ENCODE data around the gene CFAP74. TPM values are rescaled to one million over a fixed set of nuclear protein-coding genes. Genes with fewer than 3 reads are reported as not detected.

The CFAP74 gene
- total RNA-seq, 2 donors from 2014 or later: not detected

- TF ChIP-seq, protein P1, sequence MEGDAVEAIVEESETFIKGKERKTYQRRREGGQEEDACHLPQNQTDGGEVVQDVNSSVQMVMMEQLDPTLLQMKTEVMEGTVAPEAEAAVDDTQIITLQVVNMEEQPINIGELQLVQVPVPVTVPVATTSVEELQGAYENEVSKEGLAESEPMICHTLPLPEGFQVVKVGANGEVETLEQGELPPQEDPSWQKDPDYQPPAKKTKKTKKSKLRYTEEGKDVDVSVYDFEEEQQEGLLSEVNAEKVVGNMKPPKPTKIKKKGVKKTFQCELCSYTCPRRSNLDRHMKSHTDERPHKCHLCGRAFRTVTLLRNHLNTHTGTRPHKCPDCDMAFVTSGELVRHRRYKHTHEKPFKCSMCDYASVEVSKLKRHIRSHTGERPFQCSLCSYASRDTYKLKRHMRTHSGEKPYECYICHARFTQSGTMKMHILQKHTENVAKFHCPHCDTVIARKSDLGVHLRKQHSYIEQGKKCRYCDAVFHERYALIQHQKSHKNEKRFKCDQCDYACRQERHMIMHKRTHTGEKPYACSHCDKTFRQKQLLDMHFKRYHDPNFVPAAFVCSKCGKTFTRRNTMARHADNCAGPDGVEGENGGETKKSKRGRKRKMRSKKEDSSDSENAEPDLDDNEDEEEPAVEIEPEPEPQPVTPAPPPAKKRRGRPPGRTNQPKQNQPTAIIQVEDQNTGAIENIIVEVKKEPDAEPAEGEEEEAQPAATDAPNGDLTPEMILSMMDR (IDR thresholded peaks at IDR 0.05): no peak
- Histone ChIP-seq H3K4me3 (no peak overlapping the region), H3K27ac (no peak overlapping the region), H3K27me3 (no peaks in the 10 kb centered on the region), H3K36me3 (no peaks in the 10 kb centered on the region), H3K4me1 (no peaks in the 10 kb centered on the region), H3K9me3 (no peaks in the 10 kb centered on the region)
- no peak for DNase-seq (ENCODE audit: low spot score)
Observed at GRCh38 chr1:1969505-1969900, 34.1 kb downstream of the CFAP74 start.

GRCh38 chr1:1968767-1969504 lies 34.6 kb downstream of the CFAP74 start:
- Histone ChIP-seq H3K4me3 (no peak overlapping the region), H3K9me3 (no peaks in the 10 kb centered on the region), H3K27ac (no peak overlapping the region), H3K27me3 (no peaks in the 10 kb centered on the region), H3K36me3 (no peaks in the 10 kb centered on the region), H3K4me1 (no peaks in the 10 kb centered on the region)
- no peak for DNase-seq (ENCODE audit: low spot score)
- TF ChIP-seq, protein P1 (IDR thresholded peaks at IDR 0.05): no peak

GRCh38 chr1:1967879-1968278 lies 35.7 kb downstream of the CFAP74 start:
- DNase-seq (ENCODE audit: low spot score): no peak
- Histone ChIP-seq H3K27ac (no peak overlapping the region), H3K9me3 (no peaks in the 10 kb centered on the region), H3K4me3 (no peak overlapping the region), H3K36me3 (no peaks in the 10 kb centered on the region), H3K4me1 (no peaks in the 10 kb centered on the region), H3K27me3 (no peaks in the 10 kb centered on the region)
- TF ChIP-seq, protein P1 (IDR thresholded peaks at IDR 0.05): no peak

- no peak for DNase-seq (ENCODE audit: low spot score)
- no peaks in the 10 kb centered on the region for H3K9me3 ChIP-seq
- no peaks in the 10 kb centered on the region for H3K36me3 ChIP-seq
- TF ChIP-seq, protein P1 (IDR thresholded peaks at IDR 0.05): no peak
- no peaks in the 10 kb centered on the region for H3K27me3 ChIP-seq
- H3K4me1 ChIP-seq: no peaks in the 10 kb centered on the region
- H3K4me3 ChIP-seq: no peak overlapping the region
- no peak overlapping the region for H3K27ac ChIP-seq
Observed at GRCh38 chr1:1967151-1967550, 36.4 kb downstream of the CFAP74 start.

GRCh38 chr1:1966071-1966740 lies 37.4 kb downstream of the CFAP74 start:
- Histone ChIP-seq H3K27me3 (no peaks in the 10 kb centered on the region), H3K36me3 (no peaks in the 10 kb centered on the region), H3K4me1 (no peaks in the 10 kb centered on the region), H3K27ac (no peak overlapping the region), H3K4me3 (no peak overlapping the region), H3K9me3 (no peaks in the 10 kb centered on the region)
- TF ChIP-seq, protein P1 (IDR thresholded peaks at IDR 0.05): no peak
- DNase-seq (ENCODE audit: low spot score): no peak

All from right atrium auricular region (tissue), 2 donors.